CD14-positive monocyte (primary cell): ENCODE data around the gene KIAA1328. TPM values are rescaled to one million over a fixed set of nuclear protein-coding genes. Genes with fewer than 3 reads are reported as not detected.

ENCODE experiments used
- DNase-seq, 3 donors: peaks; one replicate each; pipeline ENCODE4 v3.0.0-alpha.2; 2011 to 2022
- H2AFZ ChIP-seq: 2 replicates; pipeline ENCODE4 v1.6.0; 2012; ENCODE audit warnings: mild to moderate bottlenecking, low read depth, low read length, inconsistent platforms; ENCODE audit not compliant: insufficient read depth, poor library complexity, severe bottlenecking
- H3K27ac ChIP-seq, 2 donors: 1 replicate in 1 of 2; 2 replicates in 1 of 2; pipeline ENCODE4 v1.5.1; 2012 to 2013; ENCODE audit warnings: low read length in 2 of 2, control low read depth in 1 of 2, inconsistent platforms in 1 of 2, low read depth in 1 of 2, mild to moderate bottlenecking in 1 of 2
- H3K27me3 ChIP-seq, 2 donors: one replicate each; pipeline versions ENCODE4 v1.6.0 to v1.6.1; 2011 to 2013; ENCODE audit warnings: low read length in 2 of 2; ENCODE audit not compliant: control insufficient read depth in 2 of 2, insufficient read depth in 2 of 2
- H3K36me3 ChIP-seq, 2 donors: replicated peaks in 1 of 2; 1 replicate in 1 of 2; 2 replicates in 1 of 2; pipeline versions ENCODE4 v1.5.1 to v1.6.1; 2012 to 2013; ENCODE audit warnings: low read length in 2 of 2, control low read depth in 1 of 2, inconsistent platforms in 1 of 2, mild to moderate bottlenecking in 1 of 2; ENCODE audit not compliant: insufficient read depth in 2 of 2, control insufficient read depth in 1 of 2
- H3K4me1 ChIP-seq, 2 donors: 1 replicate in 1 of 2; 2 replicates in 1 of 2; pipeline versions ENCODE4 v1.5.1 to v1.6.1; 2012 to 2013; ENCODE audit warnings: low read length in 2 of 2, control low read depth in 1 of 2, inconsistent platforms in 1 of 2, mild to moderate bottlenecking in 1 of 2, moderate library complexity in 1 of 2; ENCODE audit not compliant: insufficient read depth in 2 of 2, control insufficient read depth in 1 of 2
- H3K4me2 ChIP-seq: replicated peaks from 2 replicates; pipeline ENCODE3; 2012; ENCODE audit warnings: low read length, moderate library complexity, mild to moderate bottlenecking; ENCODE audit not compliant: poor library complexity, severe bottlenecking; ENCODE audit errors: extremely low read depth
- H3K4me3 ChIP-seq, 3 experiments: fragments of 200-600 bp in 1 of 3; sonication (generic) in 1 of 3; replicated peaks in 1 of 3; 1 replicate in 2 of 3; 2 replicates in 1 of 3; pipeline ENCODE4 v1.5.1; 2011 to 2013; ENCODE audit warnings: low read length in 3 of 3, mild to moderate bottlenecking in 3 of 3, control low read depth in 2 of 3, low read depth in 2 of 3, inconsistent platforms in 1 of 3, moderate library complexity in 1 of 3
- H3K79me2 ChIP-seq: 2 replicates; pipeline ENCODE4 v1.6.0; 2012; ENCODE audit warnings: mild to moderate bottlenecking, control low read depth, inconsistent platforms, low read length, moderate library complexity; ENCODE audit not compliant: insufficient read depth
- H3K9ac ChIP-seq: 2 replicates; pipeline ENCODE4 v1.6.0; 2017; ENCODE audit warnings: low read length, mild to moderate bottlenecking; ENCODE audit not compliant: insufficient read depth, poor library complexity, severe bottlenecking
- H3K9me3 ChIP-seq, 2 donors: replicated peaks in 1 of 2; 1 replicate in 1 of 2; 2 replicates in 1 of 2; pipeline versions ENCODE4 v1.5.1 to v1.6.1; 2012 to 2013; ENCODE audit warnings: low read length in 2 of 2, control low read depth in 1 of 2; ENCODE audit not compliant: control insufficient read depth in 1 of 2, insufficient read depth in 1 of 2
- H4K20me1 ChIP-seq: 2 replicates; pipeline ENCODE4 v1.6.0; 2012; ENCODE audit warnings: mild to moderate bottlenecking, low read length, control low read depth, moderate library complexity; ENCODE audit not compliant: insufficient read depth
- H3K27ac Mint-ChIP-seq, 7 donors: one replicate each; pipeline ENCODE4 v1.8.0; 2020; ENCODE audit warnings: mild to moderate bottlenecking in 7 of 7, mixed read lengths in 7 of 7, moderate library complexity in 6 of 7, inconsistent platforms in 2 of 7
- H3K27me3 Mint-ChIP-seq, 3 donors: one replicate each; pipeline ENCODE4 v1.8.0; 2021 to 2022; ENCODE audit warnings: low read depth in 3 of 3, mild to moderate bottlenecking in 3 of 3, mixed read lengths in 3 of 3, moderate library complexity in 3 of 3, inconsistent platforms in 1 of 3
- H3K36me3 Mint-ChIP-seq, 2 donors: one replicate each; pipeline ENCODE4 v1.8.0; 2020; ENCODE audit warnings: mixed read lengths in 2 of 2, inconsistent platforms in 1 of 2, mild to moderate bottlenecking in 1 of 2
- H3K4me1 Mint-ChIP-seq: one replicate; pipeline ENCODE4 v1.8.0; 2020; ENCODE audit warnings: mild to moderate bottlenecking, mixed read lengths
- H3K4me3 Mint-ChIP-seq, 2 donors: one replicate each; pipeline ENCODE4 v1.8.0; 2020; ENCODE audit warnings: mild to moderate bottlenecking in 2 of 2, mixed read lengths in 2 of 2, moderate library complexity in 1 of 2
- H3K9me3 Mint-ChIP-seq, 7 donors: one replicate each; pipeline ENCODE4 v1.8.0; 2020 to 2022; ENCODE audit warnings: mixed read lengths in 7 of 7, mild to moderate bottlenecking in 6 of 7, moderate library complexity in 6 of 7, inconsistent platforms in 2 of 7
- intact Hi-C, 2 donors: fragments of 100-400 bp; cut with micrococcal nuclease; formaldehyde crosslinking; loops; one replicate each; pipeline versions ENCODE4 v1.15.0 to v1.15.1; 2023
- polyA plus RNA-seq, 3 donors: library from polyadenylated mRNA; depleted of rRNA in 1 of 3; unstranded in 2 of 3; stranded (reverse) in 1 of 3; fragments of 300-500 nt in 2 of 3; fragments of >200 nt in 1 of 3; fragmentation: Illumina TruSeq in 2 of 3; gene quantifications; 1 replicate in 2 of 3; 2 replicates in 1 of 3; pipeline ENCODE4 v1.2.3, GENCODE V29; 2012 to 2021
- TF ChIP-seq, protein P1 (sequence below): fragments of 200-600 bp; IDR thresholded peaks from one replicate; pipeline ENCODE4 v1.8.0; 2022; ENCODE audit warnings: antibody characterized with exemption, mild to moderate bottlenecking

KIAA1328 gene
- polyA plus RNA-seq, 3 donors, result 3.7 to 3.9 (median 3.8) TPM

DNA sequence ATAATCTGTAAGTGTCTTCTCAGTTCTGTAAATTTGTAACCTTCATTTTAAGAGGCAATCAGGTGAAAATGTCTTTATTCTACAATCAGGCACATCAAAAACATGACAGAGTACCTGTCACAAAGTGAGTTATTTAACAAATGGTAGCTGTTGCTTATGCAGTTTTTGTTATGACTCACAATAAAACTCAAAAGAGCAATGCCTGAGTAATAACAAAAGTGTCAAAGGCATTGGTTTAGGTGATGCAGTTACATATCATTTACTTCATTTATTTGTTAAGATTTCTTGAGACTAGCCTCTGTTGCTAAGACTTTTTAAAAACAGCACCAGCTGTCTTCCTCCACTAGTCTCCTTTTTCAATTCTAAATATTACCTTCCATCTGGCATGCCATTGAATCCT is 177.8 kb downstream of the KIAA1328 start:
- no peak overlapping the region for H3K4me3 Mint-ChIP-seq
- peaks cover 0 to 3% (median 0%) of the 10 kb centered on the region in 3 donors for H3K27me3 Mint-ChIP-seq
- Histone ChIP-seq H3K4me2 (no peak overlapping the region), H3K9ac (no peak overlapping the region), H3K27me3 (no peaks in the 10 kb centered on the region), H2AFZ (no peak overlapping the region), H3K4me1 (no peaks in the 10 kb centered on the region), H3K27ac (no peak overlapping the region), H3K9me3 (peaks cover 0 to 3% of the 10 kb centered on the region in 2 donors), H4K20me1 (no peaks in the 10 kb centered on the region), H3K4me3 (no peak overlapping the region), H3K79me2 (no peaks in the 10 kb centered on the region), H3K36me3 (no peaks in the 10 kb centered on the region)
- intact Hi-C loops, result no loop called here
- TF ChIP-seq, protein P1, sequence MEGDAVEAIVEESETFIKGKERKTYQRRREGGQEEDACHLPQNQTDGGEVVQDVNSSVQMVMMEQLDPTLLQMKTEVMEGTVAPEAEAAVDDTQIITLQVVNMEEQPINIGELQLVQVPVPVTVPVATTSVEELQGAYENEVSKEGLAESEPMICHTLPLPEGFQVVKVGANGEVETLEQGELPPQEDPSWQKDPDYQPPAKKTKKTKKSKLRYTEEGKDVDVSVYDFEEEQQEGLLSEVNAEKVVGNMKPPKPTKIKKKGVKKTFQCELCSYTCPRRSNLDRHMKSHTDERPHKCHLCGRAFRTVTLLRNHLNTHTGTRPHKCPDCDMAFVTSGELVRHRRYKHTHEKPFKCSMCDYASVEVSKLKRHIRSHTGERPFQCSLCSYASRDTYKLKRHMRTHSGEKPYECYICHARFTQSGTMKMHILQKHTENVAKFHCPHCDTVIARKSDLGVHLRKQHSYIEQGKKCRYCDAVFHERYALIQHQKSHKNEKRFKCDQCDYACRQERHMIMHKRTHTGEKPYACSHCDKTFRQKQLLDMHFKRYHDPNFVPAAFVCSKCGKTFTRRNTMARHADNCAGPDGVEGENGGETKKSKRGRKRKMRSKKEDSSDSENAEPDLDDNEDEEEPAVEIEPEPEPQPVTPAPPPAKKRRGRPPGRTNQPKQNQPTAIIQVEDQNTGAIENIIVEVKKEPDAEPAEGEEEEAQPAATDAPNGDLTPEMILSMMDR, result no peak
- no peak overlapping the region for H3K27ac Mint-ChIP-seq
- H3K9me3 Mint-ChIP-seq, result peaks cover 0 to 7% (median 5%) of the 10 kb centered on the region in 7 donors
- DNase-seq, result no peak
- no peaks in the 10 kb centered on the region for H3K36me3 Mint-ChIP-seq
- H3K4me1 Mint-ChIP-seq, result no peaks in the 10 kb centered on the region

DNA sequence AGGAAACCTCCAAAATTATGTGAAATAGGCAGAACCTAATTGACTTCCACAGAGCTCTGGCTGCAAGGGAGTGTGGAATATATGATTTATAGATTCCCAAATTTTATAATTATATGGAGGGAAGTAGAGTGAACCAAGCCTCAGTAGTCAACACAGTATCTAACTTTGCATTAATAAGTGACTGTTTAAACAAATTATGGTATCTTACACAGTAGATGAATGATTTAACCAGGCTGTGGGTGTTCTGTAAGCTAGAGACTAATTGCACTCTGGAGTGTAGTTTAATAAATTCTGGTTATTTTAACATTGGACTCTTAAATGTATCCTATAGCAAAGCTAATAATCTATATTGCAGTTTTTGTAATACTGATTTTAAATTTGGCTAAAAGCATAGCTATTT is 183.5 kb downstream of the KIAA1328 start:
- Mint-ChIP-seq H3K4me3 (no peak overlapping the region), H3K27me3 (peaks cover 0 to 3% (median 0%) of the 10 kb centered on the region in 3 donors), H3K9me3 (peaks cover 4 to 16% (median 10%) of the 10 kb centered on the region in 7 donors), H3K4me1 (no peaks in the 10 kb centered on the region), H3K27ac (no peak overlapping the region), H3K36me3 (no peaks in the 10 kb centered on the region)
- intact Hi-C loops, result no loop called here
- TF ChIP-seq, protein P1, result no peak
- H3K79me2 ChIP-seq, result no peaks in the 10 kb centered on the region
- H3K27ac ChIP-seq, result no peak overlapping the region
- H3K9me3 ChIP-seq, result peaks cover 8 to 14% of the 10 kb centered on the region in 2 donors
- H3K9ac ChIP-seq, result no peak overlapping the region
- DNase-seq, result no peak
- H3K4me3 ChIP-seq, result no peak overlapping the region
- H3K4me2 ChIP-seq, result no peak overlapping the region
- H3K4me1 ChIP-seq, result no peaks in the 10 kb centered on the region
- no peaks in the 10 kb centered on the region for H4K20me1 ChIP-seq
- H2AFZ ChIP-seq, result no peak overlapping the region
- no peaks in the 10 kb centered on the region for H3K36me3 ChIP-seq
- H3K27me3 ChIP-seq, result no peaks in the 10 kb centered on the region
